ENCODE data around the gene ATPAF1.

The ATPAF1 gene

GRCh38 chr1:46645815-46646214 lies 22.3 kb downstream of the ATPAF1 start:
- no peak overlapping the region for H3K4me3 Mint-ChIP-seq
- peaks cover 4% of the 10 kb centered on the region for H3K9me3 Mint-ChIP-seq
- H3K27ac Mint-ChIP-seq, result no peak overlapping the region
- H3K27me3 Mint-ChIP-seq, result no peaks in the 10 kb centered on the region
- H3K4me1 Mint-ChIP-seq, result no peaks in the 10 kb centered on the region
- peaks cover 49% of the 10 kb centered on the region for H3K36me3 Mint-ChIP-seq
- no peak for ATAC-seq

- H3K27ac Mint-ChIP-seq, result no peak overlapping the region
- no peaks in the 10 kb centered on the region for H3K27me3 Mint-ChIP-seq
- H3K9me3 Mint-ChIP-seq, result no peaks in the 10 kb centered on the region
- no peaks in the 10 kb centered on the region for H3K4me1 Mint-ChIP-seq
- H3K4me3 Mint-ChIP-seq, result no peak overlapping the region
- H3K36me3 Mint-ChIP-seq, result peaks cover 39% of the 10 kb centered on the region
- ATAC-seq, result no peak
These were observed 24.8 kb downstream of the ATPAF1 start for GRCh38 chr1:46643368-46643775.

GRCh38 chr1:46642115-46642680 lies 26.0 kb downstream of the ATPAF1 start:
- Mint-ChIP-seq H3K4me3 (no peak overlapping the region), H3K27ac (peak overlapping the region; percentile 4), H3K4me1 (no peaks in the 10 kb centered on the region), H3K27me3 (no peaks in the 10 kb centered on the region), H3K9me3 (no peaks in the 10 kb centered on the region), H3K36me3 (peaks cover 35% of the 10 kb centered on the region)
- ATAC-seq, result no peak

- no peak overlapping the region for H3K27ac Mint-ChIP-seq
- H3K27me3 Mint-ChIP-seq, result no peaks in the 10 kb centered on the region
- no peaks in the 10 kb centered on the region for H3K9me3 Mint-ChIP-seq
- no peak overlapping the region for H3K4me3 Mint-ChIP-seq
- ATAC-seq, result no peak
- peaks cover 51% of the 10 kb centered on the region for H3K36me3 Mint-ChIP-seq
- no peaks in the 10 kb centered on the region for H3K4me1 Mint-ChIP-seq
These were observed 28.6 kb downstream of the ATPAF1 start for GRCh38 chr1:46639547-46639946.

GRCh38 chr1:46638921-46639320 lies 29.2 kb downstream of the ATPAF1 start:
- Mint-ChIP-seq H3K9me3 (no peaks in the 10 kb centered on the region), H3K27ac (no peak overlapping the region), H3K4me3 (no peak overlapping the region), H3K4me1 (no peaks in the 10 kb centered on the region), H3K36me3 (peaks cover 58% of the 10 kb centered on the region), H3K27me3 (no peaks in the 10 kb centered on the region)
- ATAC-seq, result no peak

GRCh38 chr1:46637444-46638083 lies 30.6 kb downstream of the ATPAF1 start:
- Mint-ChIP-seq H3K4me3 (no peak overlapping the region), H3K4me1 (no peaks in the 10 kb centered on the region), H3K36me3 (peaks cover 69% of the 10 kb centered on the region), H3K9me3 (no peaks in the 10 kb centered on the region), H3K27me3 (no peaks in the 10 kb centered on the region), H3K27ac (no peak overlapping the region)
- no peak for ATAC-seq

- Mint-ChIP-seq H3K36me3 (peaks cover 55% of the 10 kb centered on the region), H3K9me3 (no peaks in the 10 kb centered on the region), H3K4me1 (no peaks in the 10 kb centered on the region), H3K27me3 (no peaks in the 10 kb centered on the region), H3K4me3 (no peak overlapping the region), H3K27ac (no peak overlapping the region)
- no peak for ATAC-seq
These were observed 33.0 kb downstream of the ATPAF1 start for GRCh38 chr1:46635205-46635604.

GRCh38 chr1:46630719-46631118 lies 37.4 kb downstream of the ATPAF1 start:
- Mint-ChIP-seq H3K36me3 (peaks cover 36% of the 10 kb centered on the region), H3K27me3 (no peaks in the 10 kb centered on the region), H3K4me1 (no peaks in the 10 kb centered on the region), H3K4me3 (no peak overlapping the region), H3K9me3 (no peaks in the 10 kb centered on the region), H3K27ac (no peak overlapping the region)
- no peak for ATAC-seq

- H3K36me3 Mint-ChIP-seq, result no peaks in the 10 kb centered on the region
- H3K27ac Mint-ChIP-seq, result peak overlapping the region; percentile 39
- H3K4me1 Mint-ChIP-seq, result peaks cover 25% of the 10 kb centered on the region
- ATAC-seq, result no peak
- no peaks in the 10 kb centered on the region for H3K9me3 Mint-ChIP-seq
- H3K4me3 Mint-ChIP-seq, result no peak overlapping the region
- no peaks in the 10 kb centered on the region for H3K27me3 Mint-ChIP-seq
These were observed 44.2 kb downstream of the ATPAF1 start for GRCh38 chr1:46623743-46624644.

GRCh38 chr1:46622344-46622743 lies 45.8 kb downstream of the ATPAF1 start:
- H3K27ac Mint-ChIP-seq, result no peak overlapping the region
- H3K4me1 Mint-ChIP-seq, result peaks cover 41% of the 10 kb centered on the region
- H3K4me3 Mint-ChIP-seq, result no peak overlapping the region
- no peaks in the 10 kb centered on the region for H3K27me3 Mint-ChIP-seq
- H3K36me3 Mint-ChIP-seq, result no peaks in the 10 kb centered on the region
- no peaks in the 10 kb centered on the region for H3K9me3 Mint-ChIP-seq
- ATAC-seq, result no peak

GRCh38 chr1:46621930-46622329 lies 46.2 kb downstream of the ATPAF1 start:
- H3K36me3 Mint-ChIP-seq, result no peaks in the 10 kb centered on the region
- H3K27ac Mint-ChIP-seq, result no peak overlapping the region
- H3K9me3 Mint-ChIP-seq, result no peaks in the 10 kb centered on the region
- H3K4me1 Mint-ChIP-seq, result peaks cover 46% of the 10 kb centered on the region
- no peak for ATAC-seq
- no peaks in the 10 kb centered on the region for H3K27me3 Mint-ChIP-seq
- no peak overlapping the region for H3K4me3 Mint-ChIP-seq

GRCh38 chr1:46619656-46620258 lies 48.4 kb downstream of the ATPAF1 start:
- Mint-ChIP-seq H3K9me3 (no peaks in the 10 kb centered on the region), H3K4me1 (peaks cover 62% of the 10 kb centered on the region), H3K27me3 (no peaks in the 10 kb centered on the region), H3K27ac (peak overlapping the region; percentile 86), H3K4me3 (no peak overlapping the region), H3K36me3 (peaks cover 5% of the 10 kb centered on the region)
- ATAC-seq, result no peak

GRCh38 chr1:46618754-46619415 lies 49.3 kb downstream of the ATPAF1 start:
- ATAC-seq, result peak; percentile 50
- H3K27me3 Mint-ChIP-seq, result no peaks in the 10 kb centered on the region
- peaks cover 67% of the 10 kb centered on the region for H3K4me1 Mint-ChIP-seq
- no peak overlapping the region for H3K4me3 Mint-ChIP-seq
- peaks cover 5% of the 10 kb centered on the region for H3K36me3 Mint-ChIP-seq
- H3K9me3 Mint-ChIP-seq, result no peaks in the 10 kb centered on the region
- peak overlapping the region; percentile 86 for H3K27ac Mint-ChIP-seq

- peaks cover 77% of the 10 kb centered on the region for H3K4me1 Mint-ChIP-seq
These were observed 50.3 kb downstream of the ATPAF1 start for GRCh38 chr1:46617833-46618232.

More at GRCh38 chr1:46617833-46618232, 50.3 kb downstream of the ATPAF1 start:
- no peak for ATAC-seq
- Mint-ChIP-seq H3K27ac (peak overlapping the region; percentile 86), H3K9me3 (no peaks in the 10 kb centered on the region), H3K36me3 (peaks cover 13% of the 10 kb centered on the region), H3K27me3 (no peaks in the 10 kb centered on the region), H3K4me3 (peak overlapping the region; percentile 88)

All from stimulated activated memory B cell treated with anti-CD40 and anti-IgM and Interleukin-4, amounts not matched to agents 10 μg/mL and 1 μg/mL and 100 μg/mL, for 72 hours (primary cell).